ENCODE data around the gene TACC2. TPM values are rescaled to one million over a fixed set of nuclear protein-coding genes. Genes with fewer than 3 reads are reported as not detected.
"Not testable (repeated sequence)": the region's sequence is repeated elsewhere in the genome, so short reads cannot be mapped to it uniquely, and the experiment has no call there.

Gene TACC2
- total and polyA plus RNA-seq, 12 donors: 68.1 to 451 (median 364) TPM

DNA sequence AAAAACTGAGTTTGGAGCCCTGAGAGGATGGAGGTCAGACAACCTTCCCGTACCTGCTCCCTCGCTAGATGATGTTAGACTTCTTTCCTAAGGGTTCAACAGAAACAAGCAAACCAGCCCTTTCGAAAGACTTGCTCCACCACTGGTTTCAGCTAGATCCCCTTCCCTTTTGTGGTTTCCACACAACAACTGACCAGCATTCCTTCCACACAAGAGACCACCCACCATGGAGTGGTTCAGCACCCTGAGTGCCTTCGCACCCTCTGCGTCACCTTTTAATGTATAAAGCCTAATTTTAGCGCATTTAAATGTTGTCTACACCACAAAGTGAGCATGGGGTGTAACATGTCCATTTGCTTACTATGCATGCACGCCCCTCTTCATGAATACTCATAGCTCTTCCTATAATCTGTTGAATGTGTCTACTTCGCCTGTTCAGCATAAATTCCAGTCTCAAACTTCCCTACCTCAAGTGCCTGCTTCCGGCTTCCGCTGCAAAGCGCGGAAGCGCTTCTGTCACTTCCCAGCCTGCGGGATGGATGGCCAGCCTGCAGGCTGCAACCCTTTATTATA lies 69.0 kb downstream of the TACC2 start:
- ATAC-seq: no peak
- H3K9me3 ChIP-seq: no peaks in the 10 kb centered on the region
- no peak for DNase-seq
- no peak overlapping the region for H3K4me3 ChIP-seq
- intact Hi-C loops (cut with DNase I): loop anchor here in 5 of 10 donors (2.0 to 10.0 kb wide), 6 partner anchors 53 to 217 kb away; partner anchors contain the start of gene BTBD16 (in 1 of the 5)
- no peaks in the 10 kb centered on the region for H3K27me3 ChIP-seq
- no peak overlapping the region for H3K27ac ChIP-seq
- TF ChIP-seq, protein P1, sequence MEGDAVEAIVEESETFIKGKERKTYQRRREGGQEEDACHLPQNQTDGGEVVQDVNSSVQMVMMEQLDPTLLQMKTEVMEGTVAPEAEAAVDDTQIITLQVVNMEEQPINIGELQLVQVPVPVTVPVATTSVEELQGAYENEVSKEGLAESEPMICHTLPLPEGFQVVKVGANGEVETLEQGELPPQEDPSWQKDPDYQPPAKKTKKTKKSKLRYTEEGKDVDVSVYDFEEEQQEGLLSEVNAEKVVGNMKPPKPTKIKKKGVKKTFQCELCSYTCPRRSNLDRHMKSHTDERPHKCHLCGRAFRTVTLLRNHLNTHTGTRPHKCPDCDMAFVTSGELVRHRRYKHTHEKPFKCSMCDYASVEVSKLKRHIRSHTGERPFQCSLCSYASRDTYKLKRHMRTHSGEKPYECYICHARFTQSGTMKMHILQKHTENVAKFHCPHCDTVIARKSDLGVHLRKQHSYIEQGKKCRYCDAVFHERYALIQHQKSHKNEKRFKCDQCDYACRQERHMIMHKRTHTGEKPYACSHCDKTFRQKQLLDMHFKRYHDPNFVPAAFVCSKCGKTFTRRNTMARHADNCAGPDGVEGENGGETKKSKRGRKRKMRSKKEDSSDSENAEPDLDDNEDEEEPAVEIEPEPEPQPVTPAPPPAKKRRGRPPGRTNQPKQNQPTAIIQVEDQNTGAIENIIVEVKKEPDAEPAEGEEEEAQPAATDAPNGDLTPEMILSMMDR (IDR thresholded peaks at IDR 0.05): no peak
- H3K4me1 ChIP-seq: peaks cover 16 to 40% (median 28%) of the 10 kb centered on the region in 9 donors
- H3K36me3 ChIP-seq: peaks cover 0 to 12% (median 0%) of the 10 kb centered on the region in 9 donors
- WGBS, 2 donors: 84 to 93% methylated on average over 14 of the region's 14 CpGs

DNA sequence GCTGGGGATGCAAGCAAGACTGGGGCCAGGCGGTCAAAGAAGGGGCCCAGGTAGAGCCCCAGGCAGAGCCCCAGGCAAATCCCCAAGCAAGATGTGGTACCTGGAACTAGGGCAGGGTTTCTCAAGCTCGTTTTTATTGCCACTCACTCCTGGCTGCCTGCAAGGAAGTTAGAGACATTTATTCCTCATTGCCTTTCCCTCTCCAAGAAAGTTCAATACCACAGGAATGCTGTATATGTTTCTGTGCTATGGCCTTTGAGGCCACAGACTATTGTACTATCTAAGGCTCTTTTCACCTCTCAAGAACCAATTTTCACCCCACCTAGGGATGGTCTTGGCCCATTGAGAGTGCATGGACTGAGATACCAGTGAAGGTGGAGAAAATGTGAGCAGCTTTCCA lies 71.3 kb downstream of the TACC2 start:
- 49 to 82% methylated on average over 2 of the region's 2 CpGs for WGBS, 2 donors
- intact Hi-C loops (cut with DNase I): loop anchor here in 2 of 10 donors (2.0 to 10.0 kb wide), 2 partner anchors 51 to 135 kb away; partner anchors contain the start of gene ATE1 (in 1 of the 2)
- H3K27ac ChIP-seq: no peak overlapping the region

DNA sequence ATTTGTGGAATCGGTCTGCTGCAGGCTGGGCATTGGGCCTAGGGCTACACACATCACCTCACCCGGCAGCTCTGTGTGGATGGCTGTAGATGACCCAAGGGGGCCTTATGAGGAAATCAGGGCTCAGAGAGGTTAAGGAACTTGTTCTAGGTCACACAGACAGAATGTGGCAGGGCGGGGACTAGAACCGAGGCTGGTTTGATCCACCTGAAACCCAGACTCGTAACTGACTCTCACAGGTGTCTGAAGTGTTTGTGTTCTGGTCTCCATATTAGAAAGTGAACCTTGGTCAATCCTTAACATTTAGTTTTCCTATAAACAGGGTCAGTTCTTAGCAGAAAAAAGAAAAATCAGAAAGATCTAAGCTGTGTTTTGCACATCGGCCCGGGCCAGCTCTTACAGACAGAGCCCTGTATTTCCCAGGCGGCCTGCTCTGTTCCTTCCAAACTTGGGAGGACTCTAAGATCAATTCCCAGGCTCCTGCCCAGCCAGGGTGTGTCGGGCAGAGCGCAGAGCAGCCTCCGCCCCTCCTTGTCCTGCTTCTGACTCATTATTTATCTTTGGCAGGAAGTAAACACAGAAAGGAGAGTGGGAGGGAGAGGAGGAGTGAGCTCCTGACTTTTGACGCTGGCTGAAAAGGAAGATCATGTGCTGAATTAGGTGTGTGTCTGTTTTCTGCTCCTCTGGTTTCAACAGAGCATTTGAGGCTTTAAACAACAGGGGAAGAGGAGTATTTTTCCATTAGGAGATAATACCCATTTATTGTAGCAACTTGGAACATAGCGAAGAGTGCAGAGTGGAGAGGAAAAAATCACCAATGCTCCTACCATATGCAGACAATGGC lies 74.1 kb downstream of the TACC2 start:
- H3K27me3 ChIP-seq: no peaks in the 10 kb centered on the region
- 28 to 31% methylated on average over 13 of the region's 13 CpGs for WGBS, 2 donors
- no peak overlapping the region for H3K4me3 ChIP-seq
- ATAC-seq (peak; percentile 94 to 100 (median 97)), DNase-seq (peak; percentile 80 to 85)
- peaks cover 6 to 40% (median 15%) of the 10 kb centered on the region in 9 donors for H3K4me1 ChIP-seq
- peaks cover 0 to 6% (median 0%) of the 10 kb centered on the region in 11 donors for H3K9me3 ChIP-seq
- TF ChIP-seq, protein P1 (IDR thresholded peaks at IDR 0.05): no peak
- intact Hi-C loops (cut with DNase I): loop anchor here in 2 of 10 donors (2.0 to 10.0 kb wide), 2 partner anchors 50 to 138 kb away; partner anchors contain the start of gene ATE1 (in 1 of the 2)
- H3K36me3 ChIP-seq: no peaks in the 10 kb centered on the region
- peak overlapping the region; percentile 74 to 91 (median 84) for H3K27ac ChIP-seq

More for the DNA sequence above, 71.3 kb downstream of the TACC2 start:
- TF ChIP-seq, protein P1 (IDR thresholded peaks at IDR 0.05): no peak
- DNase-seq (no peak), ATAC-seq (no peak)
- Histone ChIP-seq H3K9me3 (no peaks in the 10 kb centered on the region), H3K4me3 (no peak overlapping the region), H3K36me3 (peaks cover 0 to 5% (median 0%) of the 10 kb centered on the region in 9 donors), H3K4me1 (peaks cover 6 to 40% (median 19%) of the 10 kb centered on the region in 9 donors), H3K27me3 (no peaks in the 10 kb centered on the region)

DNA sequence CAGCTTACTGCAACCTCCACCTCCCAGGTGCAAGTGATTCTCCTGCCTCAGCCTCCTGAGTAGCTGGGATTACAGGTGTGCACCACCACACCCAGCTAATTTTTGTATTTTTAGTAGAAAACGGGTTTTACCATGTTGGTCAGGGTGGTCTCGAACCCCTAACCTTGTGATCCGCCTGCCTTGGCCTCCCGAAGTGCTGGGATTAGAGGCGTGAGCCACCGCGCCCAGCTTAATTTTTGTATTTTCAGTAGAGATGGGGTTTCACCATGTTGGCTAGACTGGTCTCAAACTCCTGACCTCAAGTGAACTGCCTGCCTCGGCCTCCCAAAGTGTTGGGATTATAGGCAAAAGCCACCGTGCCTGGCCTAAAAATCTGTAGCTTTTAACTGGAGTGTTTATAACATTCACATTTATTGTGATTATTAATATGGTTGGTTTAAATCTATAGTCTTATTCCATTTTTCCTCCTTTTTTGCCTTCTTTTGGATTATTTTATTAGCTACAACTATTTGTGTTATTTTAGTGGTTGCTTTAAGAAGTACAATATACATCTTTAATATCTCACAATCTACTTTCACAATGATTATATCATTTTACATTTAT lies 77.5 kb downstream of the TACC2 start:
- intact Hi-C loops (cut with DNase I): loop anchor here in 1 of 10 donors (5.0 to 10.0 kb wide), 2 partner anchors 142 to 1106 kb away; partner anchors contain the start of gene ATE1
- not testable (repeated sequence) for DNase-seq, ATAC-seq, H3K9me3 ChIP-seq, H3K27ac ChIP-seq, H3K4me3 ChIP-seq, H3K36me3 ChIP-seq, H3K27me3 ChIP-seq
- 96 to 98% methylated on average over 9 of the region's 9 CpGs for WGBS, 2 donors
- peaks cover 6 to 57% (median 23%) of the 10 kb centered on the region in 9 donors for H3K4me1 ChIP-seq
